ENCODE results near the gene RNGTT. TPM values are rescaled to one million over a fixed set of nuclear protein-coding genes. Genes with fewer than 3 reads are reported as not detected.
"Not testable (repeated sequence)": the region's sequence is repeated elsewhere in the genome, so short reads cannot be mapped to it uniquely, and the experiment has no call there.

The RNGTT gene
- total RNA-seq, 4 donors from 2014 or later = 13.9 to 20.5 (median 18.4) TPM

DNA sequence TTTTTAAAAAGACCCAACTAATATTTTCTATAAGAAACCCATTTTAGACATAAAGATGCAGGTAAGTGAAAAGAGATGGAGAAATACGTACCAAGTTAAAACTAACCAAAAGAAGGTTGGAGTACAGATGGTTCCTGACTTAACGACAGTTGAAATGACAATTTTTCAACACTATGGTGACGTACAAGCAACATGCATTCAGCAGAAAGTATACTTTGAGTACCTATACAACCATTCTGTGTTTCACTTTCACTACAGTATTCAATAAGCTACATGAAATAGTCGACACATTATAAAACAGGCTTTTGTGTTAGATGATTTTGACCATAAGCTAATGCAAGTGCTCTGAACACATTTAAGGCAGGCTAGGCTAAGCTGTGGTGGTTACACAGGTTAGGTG, 228.9 kb downstream of the RNGTT start:
- no peak for DNase-seq (ENCODE audit: low spot score in 2 of 2)
- Histone ChIP-seq H3K27me3 (no peaks in the 10 kb centered on the region), H3K4me1 (no peaks in the 10 kb centered on the region), H3K9me3 (no peaks in the 10 kb centered on the region), H3K4me3 (no peak overlapping the region), H3K36me3 (peaks cover 0 to 8% (median 0%) of the 10 kb centered on the region in 3 donors), H3K27ac (no peak overlapping the region)
- TF ChIP-seq EP300 (IDR thresholded peaks at IDR 0.05) (no peak), POLR2A (IDR thresholded peaks at IDR 0.05) (no peak)
- TF ChIP-seq, protein P1, sequence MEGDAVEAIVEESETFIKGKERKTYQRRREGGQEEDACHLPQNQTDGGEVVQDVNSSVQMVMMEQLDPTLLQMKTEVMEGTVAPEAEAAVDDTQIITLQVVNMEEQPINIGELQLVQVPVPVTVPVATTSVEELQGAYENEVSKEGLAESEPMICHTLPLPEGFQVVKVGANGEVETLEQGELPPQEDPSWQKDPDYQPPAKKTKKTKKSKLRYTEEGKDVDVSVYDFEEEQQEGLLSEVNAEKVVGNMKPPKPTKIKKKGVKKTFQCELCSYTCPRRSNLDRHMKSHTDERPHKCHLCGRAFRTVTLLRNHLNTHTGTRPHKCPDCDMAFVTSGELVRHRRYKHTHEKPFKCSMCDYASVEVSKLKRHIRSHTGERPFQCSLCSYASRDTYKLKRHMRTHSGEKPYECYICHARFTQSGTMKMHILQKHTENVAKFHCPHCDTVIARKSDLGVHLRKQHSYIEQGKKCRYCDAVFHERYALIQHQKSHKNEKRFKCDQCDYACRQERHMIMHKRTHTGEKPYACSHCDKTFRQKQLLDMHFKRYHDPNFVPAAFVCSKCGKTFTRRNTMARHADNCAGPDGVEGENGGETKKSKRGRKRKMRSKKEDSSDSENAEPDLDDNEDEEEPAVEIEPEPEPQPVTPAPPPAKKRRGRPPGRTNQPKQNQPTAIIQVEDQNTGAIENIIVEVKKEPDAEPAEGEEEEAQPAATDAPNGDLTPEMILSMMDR (IDR thresholded peaks at IDR 0.05) = no peak
- WGBS, 2 donors = 90 to 92% methylated on average over 4 of the region's 4 CpGs

DNA sequence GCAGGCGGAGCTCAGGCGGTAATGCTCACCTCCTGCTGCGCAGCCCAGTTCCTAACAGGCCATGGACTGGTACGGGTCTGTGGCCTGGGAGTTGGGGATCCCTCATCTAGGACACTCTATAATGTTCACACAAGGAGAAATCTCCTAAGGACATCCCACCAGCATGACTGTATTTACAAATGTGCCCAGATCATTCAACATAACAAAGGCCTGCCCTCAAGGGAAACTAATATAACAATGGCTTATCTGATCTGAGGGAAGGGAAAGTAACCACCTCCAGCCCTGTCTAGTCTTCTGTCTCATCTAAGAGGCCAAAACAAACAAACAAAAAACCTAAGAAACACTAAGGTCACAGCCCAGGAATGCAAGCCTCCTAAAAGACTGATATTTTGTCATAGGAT, 232.8 kb downstream of the RNGTT start:
- no peak for DNase-seq (ENCODE audit: low spot score in 2 of 2)
- TF ChIP-seq, protein P1 (IDR thresholded peaks at IDR 0.05) = no peak
- no peak for TF ChIP-seq EP300 (IDR thresholded peaks at IDR 0.05)
- no peak for TF ChIP-seq POLR2A (IDR thresholded peaks at IDR 0.05)
- no peaks in the 10 kb centered on the region for H3K36me3 ChIP-seq
- H3K4me3 ChIP-seq = no peak overlapping the region
- no peaks in the 10 kb centered on the region for H3K9me3 ChIP-seq
- H3K27ac ChIP-seq = no peak overlapping the region
- 85 to 91% methylated on average over 4 of the region's 4 CpGs for WGBS, 2 donors
- H3K4me1 ChIP-seq = no peaks in the 10 kb centered on the region
- no peaks in the 10 kb centered on the region for H3K27me3 ChIP-seq

DNA sequence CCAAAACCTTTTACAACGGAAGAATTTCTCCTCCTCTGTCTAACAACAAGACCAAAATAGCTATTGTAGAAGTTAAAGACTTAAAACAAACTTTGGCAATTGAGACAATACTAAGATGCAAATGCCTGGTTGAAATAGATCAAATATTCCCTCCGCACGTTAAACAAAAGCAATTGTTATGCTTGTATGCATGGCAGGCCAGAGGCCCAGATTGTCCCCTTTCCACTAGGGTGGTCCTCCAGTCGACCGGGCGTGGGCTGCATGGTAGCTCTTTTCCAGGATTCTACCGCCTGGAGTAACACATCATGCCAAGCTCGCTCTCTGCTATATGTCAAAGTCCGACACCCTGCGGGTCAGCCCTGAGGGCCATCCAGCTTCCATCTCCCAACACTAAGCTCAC, 234.7 kb downstream of the RNGTT start:
- no peaks in the 10 kb centered on the region for H3K4me1 ChIP-seq
- no peak for TF ChIP-seq POLR2A (IDR thresholded peaks at IDR 0.05)
- TF ChIP-seq EP300 (IDR thresholded peaks at IDR 0.05) = no peak
- TF ChIP-seq, protein P1 (IDR thresholded peaks at IDR 0.05) = no peak
- no peaks in the 10 kb centered on the region for H3K9me3 ChIP-seq
- no peak for DNase-seq (ENCODE audit: low spot score in 2 of 2)
- no peaks in the 10 kb centered on the region for H3K27me3 ChIP-seq
- no peaks in the 10 kb centered on the region for H3K36me3 ChIP-seq
- H3K4me3 ChIP-seq = no peak overlapping the region
- no peak overlapping the region for H3K27ac ChIP-seq
- WGBS, 2 donors = 67 to 80% methylated on average over 10 of the region's 10 CpGs

GRCh38 chr6:88726409-88726808, 237.0 kb downstream of the RNGTT start:
- H3K27ac ChIP-seq; H3K27me3 ChIP-seq; H3K4me1 ChIP-seq; H3K4me3 ChIP-seq; H3K36me3 ChIP-seq; DNase-seq (ENCODE audit: low spot score in 2 of 2); H3K9me3 ChIP-seq: not testable (repeated sequence)
- WGBS, 2 donors = 93 to 100% methylated on average over 1 of the region's 1 CpG

DNA sequence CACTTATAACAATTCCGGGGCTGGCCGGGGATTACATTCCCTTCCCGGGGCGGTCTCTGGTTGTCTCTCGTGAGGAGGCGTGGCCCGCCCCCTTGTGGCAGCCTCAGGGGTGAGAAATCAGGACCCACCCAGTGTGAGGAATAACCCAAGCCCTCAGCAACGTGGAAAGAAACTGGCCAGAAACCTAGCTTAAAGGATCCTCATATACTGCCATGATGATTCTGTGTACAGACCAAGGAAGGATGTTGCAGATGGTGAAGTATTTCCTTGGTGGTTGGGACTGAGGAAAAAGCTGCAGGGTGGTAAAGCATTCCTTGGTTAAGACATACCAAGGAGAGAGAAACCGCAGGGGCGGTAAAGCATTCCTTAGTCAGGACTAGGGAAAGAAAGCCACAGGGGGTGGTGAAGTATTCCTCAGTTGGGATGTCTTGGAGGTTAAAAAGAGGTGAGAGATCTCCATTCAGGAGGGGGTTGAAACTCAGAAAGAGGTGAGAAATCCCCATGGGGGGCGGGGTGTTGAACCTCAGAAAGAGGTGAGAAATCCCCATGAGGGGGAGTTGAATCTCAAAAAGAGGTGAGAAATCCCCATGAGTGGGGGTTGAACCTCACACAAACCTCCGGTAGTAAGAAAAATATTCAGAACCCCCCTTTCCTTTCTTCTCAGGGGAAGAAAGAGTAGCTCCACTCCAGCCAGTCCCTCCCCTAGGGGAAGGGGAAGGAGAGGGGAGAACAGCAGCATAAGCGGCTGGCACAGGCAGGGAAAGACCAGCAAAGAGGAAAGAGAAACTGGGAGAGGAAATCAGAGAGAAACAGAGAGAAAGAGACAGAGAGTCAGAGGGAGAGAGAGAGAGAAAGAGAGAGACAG, 238.1 kb downstream of the RNGTT start:
- TF ChIP-seq, protein P1 (IDR thresholded peaks at IDR 0.05) = peak in 1 of 5 experiments; percentile 6
- no peak for TF ChIP-seq EP300 (IDR thresholded peaks at IDR 0.05)
- Histone ChIP-seq H3K4me1 (no peaks in the 10 kb centered on the region), H3K9me3 (no peaks in the 10 kb centered on the region), H3K4me3 (no peak overlapping the region), H3K27ac (no peak overlapping the region), H3K27me3 (no peaks in the 10 kb centered on the region), H3K36me3 (no peaks in the 10 kb centered on the region)
- DNase-seq (ENCODE audit: low spot score in 2 of 2) = no peak
- 73 to 74% methylated on average over 13 of the region's 13 CpGs for WGBS, 2 donors
